Sciatic nerve (tissue), 2 donors: ENCODE data around the gene GPR141. TPM values are rescaled to one million over a fixed set of nuclear protein-coding genes. Genes with fewer than 3 reads are reported as not detected.

Source experiments
- ATAC-seq: fragments of 200-7000 bp; cut with Tn5 transposase; one replicate; pipeline ENCODE4 v1.9.1; 2020; ENCODE audit warnings: mild to moderate bottlenecking, moderate library complexity
- DNase-seq: peaks from one replicate; pipeline ENCODE4 v3.0.0-alpha.2; 2020; ENCODE audit warnings: low spot score
- intact Hi-C: fragments of 100-400 bp; cut with DNase I; formaldehyde crosslinking; loops from one replicate; pipeline ENCODE4 v1.14.2; 2022
- total RNA-seq: library from RNA; stranded (reverse); fragmentation: NEBNext Ultra II Directional; extraction: Animal tissue kit (Norgen Biotek cat#: 25700); gene quantifications from one replicate; pipeline ENCODE4 v1.2.1, GENCODE V29; 2021
- donor health status: DM: no; HTN: no; CAD: no.
- donor health status: DM: no; HTN: no; CAD: no.

GPR141 gene
- total RNA-seq, 1 donor from 2014 or later = 1.8 TPM

DNA sequence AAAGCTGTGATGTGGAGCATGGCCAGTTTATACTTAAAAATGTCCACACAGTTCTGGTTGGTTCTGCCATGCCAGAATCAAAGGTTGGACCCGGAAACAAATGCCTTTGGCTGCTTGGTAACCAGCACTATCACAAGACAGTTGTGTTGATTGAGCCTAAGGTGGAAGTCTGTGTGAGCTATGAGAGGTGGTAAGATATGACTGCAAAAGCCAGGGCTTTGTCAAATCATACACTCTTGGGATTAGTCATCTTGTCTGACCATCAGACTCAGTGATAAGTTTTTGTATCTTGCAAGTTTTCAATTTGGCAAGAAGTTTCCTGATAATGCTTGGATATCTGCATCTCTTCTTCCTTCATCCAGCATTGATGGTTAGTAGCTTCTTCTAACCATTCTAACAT is 35.5 kb downstream of the GPR141 start:
- intact Hi-C loops = no loop called here
- ATAC-seq = no peak
- no peak for DNase-seq

- no peak for DNase-seq
- intact Hi-C loops = no loop called here
- ATAC-seq = no peak
These were observed 41.2 kb downstream of the GPR141 start for GRCh38 chr7:37724732-37725131.

GRCh38 chr7:37726016-37726415 is 42.5 kb downstream of the GPR141 start:
- no peak for DNase-seq
- ATAC-seq = no peak
- intact Hi-C loops = no loop called here

GRCh38 chr7:37728747-37729146 is 45.2 kb downstream of the GPR141 start:
- DNase-seq (no peak), ATAC-seq (peak; percentile 67)
- intact Hi-C loops = no loop called here

DNA sequence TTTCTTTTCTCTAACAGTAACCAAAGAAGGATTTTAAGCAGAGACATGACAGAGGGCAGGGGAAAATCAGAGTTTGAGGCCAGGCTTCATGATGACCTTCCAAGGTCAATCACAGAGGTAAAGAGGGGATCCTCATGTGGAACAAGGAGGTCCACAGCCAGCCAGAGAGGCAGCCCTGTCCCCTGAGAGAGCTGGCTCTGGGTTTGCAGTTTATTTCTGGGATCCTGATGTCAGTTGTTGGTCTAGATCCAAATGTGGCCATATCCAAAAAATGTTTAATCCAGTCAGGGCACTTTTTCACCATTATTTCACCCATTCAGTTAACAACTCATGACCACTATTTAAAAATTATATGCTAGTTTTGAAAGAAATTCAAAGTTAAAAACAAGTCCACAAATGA is 45.6 kb downstream of the GPR141 start:
- DNase-seq = no peak
- intact Hi-C loops = no loop called here
- peak; percentile 9 for ATAC-seq

DNA sequence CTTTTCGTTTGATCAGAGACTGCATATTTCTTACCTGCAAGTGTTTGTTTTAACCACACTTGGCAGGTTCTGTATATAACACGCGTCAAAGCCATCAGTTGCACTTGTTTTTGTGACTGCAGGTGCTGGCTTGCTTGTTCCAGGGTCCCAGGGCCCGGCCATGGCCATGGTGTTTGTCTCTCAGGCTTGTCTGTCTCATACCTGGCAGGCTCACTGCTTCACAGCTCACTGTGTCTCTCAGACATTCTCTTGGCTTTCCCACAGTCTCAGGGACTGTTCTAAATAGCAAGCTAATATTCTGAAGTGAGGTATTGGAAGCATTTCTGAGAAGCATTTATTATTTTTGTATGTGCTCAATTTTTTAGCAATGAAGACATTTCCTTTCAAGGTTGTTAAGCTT is 46.9 kb downstream of the GPR141 start:
- intact Hi-C loops = no loop called here
- DNase-seq (no peak), ATAC-seq (no peak)

- DNase-seq (peak; percentile 63), ATAC-seq (peak; percentile 97)
- intact Hi-C loops = no loop called here
These were observed 48.7 kb downstream of the GPR141 start for GRCh38 chr7:37732253-37732652.

GRCh38 chr7:37732888-37733287 is 49.3 kb downstream of the GPR141 start:
- intact Hi-C loops = no loop called here
- no peak for ATAC-seq
- DNase-seq = no peak

- intact Hi-C loops = no loop called here
- no peak for DNase-seq
- no peak for ATAC-seq
These were observed 51.6 kb downstream of the GPR141 start for GRCh38 chr7:37735196-37735595.

GRCh38 chr7:37738321-37738720 is 54.8 kb downstream of the GPR141 start:
- DNase-seq (no peak), ATAC-seq (peak; percentile 58)
- intact Hi-C loops = no loop called here

DNA sequence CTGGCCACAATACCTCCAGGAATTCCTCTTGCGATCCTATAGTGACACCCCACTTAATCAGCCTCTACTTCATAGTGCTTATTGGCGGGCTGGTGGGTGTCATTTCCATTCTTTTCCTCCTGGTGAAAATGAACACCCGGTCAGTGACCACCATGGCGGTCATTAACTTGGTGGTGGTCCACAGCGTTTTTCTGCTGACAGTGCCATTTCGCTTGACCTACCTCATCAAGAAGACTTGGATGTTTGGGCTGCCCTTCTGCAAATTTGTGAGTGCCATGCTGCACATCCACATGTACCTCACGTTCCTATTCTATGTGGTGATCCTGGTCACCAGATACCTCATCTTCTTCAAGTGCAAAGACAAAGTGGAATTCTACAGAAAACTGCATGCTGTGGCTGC is 56.8 kb downstream of the GPR141 start:
- no peak for DNase-seq
- ATAC-seq = no peak
- intact Hi-C loops = no loop called here

DNA sequence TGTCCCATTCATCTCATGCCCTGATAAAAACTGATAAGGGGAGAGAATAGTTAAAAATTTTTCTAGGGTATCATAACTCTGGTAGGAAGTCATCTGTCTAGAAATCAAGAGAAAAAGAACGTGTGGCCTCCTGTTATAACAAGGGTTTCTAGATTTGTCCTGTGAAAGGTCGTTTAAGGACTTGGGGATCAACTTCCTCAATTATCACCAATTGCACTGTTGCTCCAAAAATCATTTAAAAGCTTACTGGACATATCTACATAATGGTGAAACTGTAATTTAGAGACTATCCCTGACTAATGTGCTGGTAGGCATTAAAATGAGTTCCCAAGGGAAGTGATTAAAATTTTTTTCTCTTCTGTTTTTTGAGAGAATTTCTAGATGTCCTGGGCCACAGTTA is 58.2 kb downstream of the GPR141 start:
- DNase-seq (no peak), ATAC-seq (no peak)
- intact Hi-C loops = no loop called here

DNA sequence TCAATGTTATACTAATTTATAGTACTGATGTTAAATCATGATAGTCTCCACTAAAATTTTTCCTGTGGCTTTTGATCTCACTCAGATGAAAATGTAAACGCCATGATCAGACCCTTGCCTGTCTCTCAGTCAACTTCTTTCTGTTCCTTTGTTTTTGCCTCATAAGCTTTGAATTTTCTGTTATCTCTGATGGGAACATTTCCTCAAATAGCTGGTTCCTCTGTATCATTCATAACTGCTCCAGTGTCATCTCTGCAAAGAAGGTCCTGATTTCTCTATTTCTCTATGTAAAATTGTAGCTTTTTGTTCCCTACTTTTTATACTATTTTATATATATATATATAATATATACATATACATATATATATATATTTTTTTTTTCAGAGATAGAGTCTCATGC is 67.5 kb downstream of the GPR141 start:
- intact Hi-C loops = no loop called here

DNA sequence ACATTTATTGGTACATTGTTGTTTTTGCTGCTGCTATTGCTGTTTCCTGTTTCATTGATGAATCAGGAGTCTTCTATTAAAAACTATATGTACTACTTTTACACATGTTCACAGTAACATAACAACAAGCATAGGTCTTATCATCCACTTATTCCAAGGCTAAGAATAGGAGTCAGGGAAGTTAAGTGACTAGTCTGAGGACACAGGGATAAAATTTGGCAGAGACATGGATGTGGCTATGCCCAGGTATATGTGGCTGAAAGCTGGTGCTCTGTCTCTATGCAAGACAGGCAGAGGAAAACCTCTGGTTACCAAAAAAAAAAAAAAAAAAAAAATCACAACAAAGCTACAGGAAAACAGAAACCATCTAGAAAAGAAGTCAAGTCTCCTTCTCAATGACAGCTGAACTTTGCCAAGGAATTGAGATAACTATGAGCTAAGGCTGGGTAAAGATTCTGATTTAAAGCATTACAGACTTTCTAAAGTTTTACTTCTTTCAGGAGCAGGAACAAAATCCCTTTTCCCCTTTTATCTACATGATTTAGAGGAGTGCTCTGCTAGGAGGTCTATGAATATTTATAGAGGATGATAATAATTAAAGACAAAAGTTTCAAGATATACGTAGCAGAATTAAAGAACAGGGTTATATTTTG is 70.0 kb downstream of the GPR141 start:
- intact Hi-C loops = no loop called here
- no peak for DNase-seq
- ATAC-seq = no peak

More for the DNA sequence above, 67.5 kb downstream of the GPR141 start:
- DNase-seq (no peak), ATAC-seq (no peak)

DNA sequence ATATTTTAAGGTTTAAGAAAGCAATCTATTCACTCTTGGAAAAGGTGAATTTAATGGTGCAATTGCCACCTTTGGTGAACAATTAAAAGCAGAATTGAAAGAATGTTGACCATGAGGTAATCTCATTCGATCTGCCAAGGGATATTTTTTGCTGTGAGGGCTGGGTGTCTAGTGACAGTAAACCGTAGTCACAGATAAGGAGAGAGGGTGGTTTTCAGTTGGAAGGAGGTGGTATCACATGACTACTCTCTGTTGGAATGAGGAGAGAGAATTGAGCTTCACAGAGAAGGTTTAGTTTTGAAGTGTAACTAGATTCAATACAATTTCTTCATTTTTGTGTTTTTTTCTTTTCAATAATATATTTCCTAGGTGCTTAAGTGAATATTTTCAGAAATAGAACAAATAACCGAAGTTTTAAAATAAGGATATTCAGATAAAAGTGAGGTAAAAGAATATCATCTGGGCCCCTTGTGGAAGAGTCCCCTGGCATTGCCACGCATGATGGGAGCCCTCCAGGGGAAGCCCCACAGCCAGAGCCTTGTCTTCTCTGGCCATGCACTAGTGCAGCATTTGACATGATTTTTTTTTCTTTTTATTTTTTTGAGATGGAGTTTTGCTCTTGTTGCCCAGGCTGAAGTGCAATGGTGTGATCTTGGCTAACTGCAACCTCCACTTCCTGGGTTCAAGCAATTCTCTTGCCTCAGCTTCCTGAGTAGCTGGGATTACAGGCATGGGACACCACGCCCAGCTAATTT is 73.4 kb downstream of the GPR141 start:
- intact Hi-C loops = no loop called here
- ATAC-seq (no peak), DNase-seq (no peak)

- no peak for ATAC-seq
- intact Hi-C loops = no loop called here
- DNase-seq = no peak
These were observed 74.0 kb downstream of the GPR141 start for GRCh38 chr7:37757563-37757962.

- DNase-seq = no peak
- intact Hi-C loops = no loop called here
- no peak for ATAC-seq
These were observed 75.0 kb downstream of the GPR141 start for GRCh38 chr7:37758501-37759045.

DNA sequence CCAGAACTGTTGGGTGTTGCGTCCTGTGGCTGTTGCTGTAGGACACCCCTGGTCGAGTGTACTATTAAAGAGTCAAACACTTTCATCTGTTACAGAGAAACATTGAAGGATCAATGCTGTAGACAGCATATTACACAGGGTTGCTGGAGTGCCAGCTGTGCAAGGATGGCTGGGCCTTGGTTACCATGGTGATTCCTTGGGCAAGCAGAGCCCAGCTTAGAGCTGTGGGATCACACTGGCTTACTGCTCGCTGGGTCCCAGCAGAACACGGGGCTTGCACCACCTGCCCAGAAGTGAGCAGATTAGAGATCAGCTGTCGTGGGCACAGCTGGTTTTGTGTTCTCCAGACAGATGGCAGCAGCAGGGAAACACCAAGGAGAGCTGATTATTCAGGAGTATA is 76.0 kb downstream of the GPR141 start:
- DNase-seq = no peak
- intact Hi-C loops = no loop called here
- no peak for ATAC-seq

GRCh38 chr7:37765421-37765829 is 81.9 kb downstream of the GPR141 start:
- ATAC-seq (no peak), DNase-seq (no peak)
- intact Hi-C loops = no loop called here

DNA sequence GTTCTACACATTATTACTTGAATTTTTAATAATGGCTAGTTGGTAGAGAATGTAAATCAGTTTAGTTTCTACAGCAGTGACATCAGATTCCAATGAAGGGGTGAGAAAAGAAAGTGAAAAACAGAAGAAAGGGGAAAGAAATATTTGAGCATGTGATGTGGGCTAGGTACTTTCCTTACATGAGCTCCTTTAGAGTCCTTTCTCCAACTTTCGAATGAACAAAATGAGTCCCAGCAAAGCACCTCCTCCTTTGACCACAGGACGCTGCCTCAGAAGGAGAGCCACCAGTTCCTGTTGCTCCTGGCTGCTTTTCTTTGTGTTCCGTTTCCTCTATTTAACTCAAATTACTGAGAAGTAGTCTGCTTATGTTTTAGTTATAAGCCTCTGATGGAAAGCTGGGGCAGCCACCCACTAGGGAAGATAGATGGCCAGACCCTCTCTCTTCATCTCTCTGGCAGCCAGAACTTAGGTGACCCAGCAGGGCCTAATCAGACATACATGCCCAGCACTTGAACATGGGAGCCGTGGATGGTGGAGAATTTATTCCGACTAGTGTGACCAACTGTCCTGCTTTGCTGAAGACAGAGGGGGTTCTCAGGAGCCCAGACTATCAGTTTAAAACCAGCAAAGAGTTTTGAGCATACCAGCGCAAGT is 82.4 kb downstream of the GPR141 start:
- intact Hi-C loops = no loop called here
- DNase-seq (no peak), ATAC-seq (peak; percentile 44)
